ENCODE measurements around the gene HOXC9.
A peak's percentile ranks its signal among the peaks of the same experiment; 100 is the strongest.

The HOXC9 gene

GRCh38 chr12:54002278-54002914, 2.4 kb downstream of the HOXC9 start:
- no peak for DNase-seq (ENCODE audit: low spot score)

GRCh38 chr12:54002915-54003389, 3.0 kb downstream of the HOXC9 start:
- DNase-seq (ENCODE audit: low spot score): no peak

- DNase-seq (ENCODE audit: low spot score): no peak
These were observed 3.7 kb downstream of the HOXC9 start for GRCh38 chr12:54003625-54004024.

- no peak for DNase-seq (ENCODE audit: low spot score)
These were observed 4.3 kb downstream of the HOXC9 start for GRCh38 chr12:54004063-54004840.

- DNase-seq (ENCODE audit: low spot score): no peak
These were observed 5.0 kb downstream of the HOXC9 start for GRCh38 chr12:54004841-54005530.

- no peak for DNase-seq (ENCODE audit: low spot score)
These were observed 5.5 kb downstream of the HOXC9 start for GRCh38 chr12:54005531-54005852.

GRCh38 chr12:54005853-54006558, 6.0 kb downstream of the HOXC9 start:
- DNase-seq (ENCODE audit: low spot score): peak; percentile 84

- DNase-seq (ENCODE audit: low spot score): no peak
These were observed 6.7 kb downstream of the HOXC9 start for GRCh38 chr12:54006559-54007220.

GRCh38 chr12:54007538-54008259, 7.7 kb downstream of the HOXC9 start:
- DNase-seq (ENCODE audit: low spot score): no peak

- DNase-seq (ENCODE audit: low spot score): no peak
These were observed 8.2 kb downstream of the HOXC9 start for GRCh38 chr12:54008260-54008552.

GRCh38 chr12:54009171-54010052, 9.5 kb downstream of the HOXC9 start:
- DNase-seq (ENCODE audit: low spot score): no peak

GRCh38 chr12:54010053-54010971, 10.4 kb downstream of the HOXC9 start:
- no peak for DNase-seq (ENCODE audit: low spot score)

GRCh38 chr12:54010972-54011664, 11.2 kb downstream of the HOXC9 start:
- DNase-seq (ENCODE audit: low spot score): no peak

- DNase-seq (ENCODE audit: low spot score): no peak
These were observed 11.9 kb downstream of the HOXC9 start for GRCh38 chr12:54011665-54012532.

GRCh38 chr12:54012631-54013409, 12.9 kb downstream of the HOXC9 start:
- DNase-seq (ENCODE audit: low spot score): no peak

GRCh38 chr12:54014377-54015017, 14.5 kb downstream of the HOXC9 start:
- no peak for DNase-seq (ENCODE audit: low spot score)
